NCI-H526 (cell line): Measurements from ENCODE around the gene YBX1.
A peak's percentile ranks its signal among the peaks of the same experiment; 100 is the strongest.
"Not testable (repeated sequence)": the region's sequence is repeated elsewhere in the genome, so short reads cannot be mapped to it uniquely, and the experiment has no call there.

Experiments
- DNase-seq, 2 experiments: peaks; one replicate each; lab custom pipeline; 2025; lab: John Stamatoyannopoulos, UW

Gene YBX1

GRCh38 chr1:42681741-42682483, at the start of gene YBX1:
Gene YBX1, plus strand, starts transcription at chr1:42682418. Its CDS starts 148 bp downstream, at chr1:42682566.
- peak; percentile 99 to 100 for DNase-seq

DNA sequence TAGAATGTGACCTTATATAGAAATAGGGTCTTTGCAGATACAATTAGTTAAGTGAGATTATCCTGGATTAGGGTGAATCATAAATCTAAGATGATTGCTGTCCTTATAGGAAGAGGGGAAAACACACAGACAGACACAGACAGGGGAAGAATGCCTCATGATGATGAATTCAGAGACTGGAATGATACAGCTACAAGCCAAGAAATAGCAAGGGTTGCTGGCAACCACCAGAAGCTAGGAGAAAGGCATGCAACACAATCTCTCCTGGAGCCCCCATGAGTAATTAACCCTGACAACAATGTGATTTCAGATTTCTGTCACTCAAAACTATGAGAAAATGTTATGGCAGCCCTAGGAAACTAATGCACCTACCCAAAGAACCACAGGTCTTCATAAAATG, 43.1 kb upstream of the YBX1 start:
- no peak for DNase-seq

GRCh38 chr1:42646056-42646455, 36.2 kb upstream of the YBX1 start:
- DNase-seq, result no peak

DNA sequence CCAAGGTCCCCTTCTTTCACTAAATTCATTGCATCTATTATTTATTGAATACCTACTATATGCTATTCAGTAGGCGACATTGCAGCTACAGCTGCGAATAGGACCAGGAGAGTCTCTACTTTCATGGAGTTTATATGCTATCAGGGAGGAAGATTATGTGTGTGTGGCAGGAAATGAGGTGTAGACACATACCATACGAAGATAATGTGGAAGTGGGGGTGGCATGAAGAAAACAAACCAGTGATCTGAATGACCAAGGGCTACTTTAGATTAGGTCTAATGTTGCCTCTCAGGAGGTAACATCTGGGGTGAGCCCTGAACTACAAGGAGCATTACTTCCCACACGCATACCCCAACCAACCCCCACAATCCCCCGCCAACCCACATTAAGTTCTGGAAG, 25.0 kb upstream of the YBX1 start:
- no peak for DNase-seq

DNA sequence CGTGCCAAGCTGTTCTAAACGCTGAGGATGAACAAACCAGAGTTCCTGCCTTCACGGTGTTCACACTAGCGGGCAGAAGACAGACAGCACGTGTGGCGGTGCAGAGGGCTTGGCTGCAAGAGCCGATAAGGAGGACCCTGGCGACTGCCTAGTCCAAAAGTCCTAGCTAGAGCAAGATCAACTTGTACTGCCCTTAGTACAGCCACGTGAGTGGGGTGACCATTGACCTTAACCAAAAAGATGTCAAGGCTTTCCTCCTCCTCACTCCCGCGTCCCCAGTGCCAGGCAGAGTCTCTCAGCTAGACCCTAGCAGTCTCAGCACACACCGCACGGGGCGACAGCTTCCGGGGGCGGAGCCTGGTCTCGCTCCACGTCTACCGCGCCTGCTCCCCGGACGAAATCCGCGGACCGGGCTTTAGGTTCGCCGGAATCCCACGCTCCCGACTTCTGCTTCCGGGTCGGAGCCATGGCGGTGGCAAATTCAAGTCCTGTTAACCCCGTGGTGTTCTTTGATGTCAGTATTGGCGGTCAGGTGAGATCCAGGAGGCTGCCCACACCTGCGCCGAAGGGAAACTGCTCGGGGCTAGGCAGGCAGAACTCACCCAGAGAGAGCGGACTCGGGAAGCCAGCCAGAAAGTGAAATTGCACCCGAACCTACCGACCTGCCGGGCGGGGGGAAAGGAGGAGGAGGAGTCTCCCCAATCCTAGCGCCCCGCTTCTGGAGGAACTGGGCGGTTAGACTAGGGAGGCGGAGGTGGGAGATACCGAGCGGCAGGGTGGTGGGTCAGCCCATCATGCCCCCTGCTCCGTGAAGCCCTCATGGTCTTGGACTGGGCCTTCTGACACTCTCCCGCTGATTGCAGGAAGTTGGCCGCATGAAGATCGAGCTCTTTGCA, 24.0 kb upstream of the YBX1 start, which contains the start of gene PPIH:
Gene PPIH, plus strand, starts transcription at position 443 of the 896 bp plus-strand sequence. Its CDS starts 24 bp downstream, at position 467.
- peak; percentile 95 to 99 for DNase-seq

DNA sequence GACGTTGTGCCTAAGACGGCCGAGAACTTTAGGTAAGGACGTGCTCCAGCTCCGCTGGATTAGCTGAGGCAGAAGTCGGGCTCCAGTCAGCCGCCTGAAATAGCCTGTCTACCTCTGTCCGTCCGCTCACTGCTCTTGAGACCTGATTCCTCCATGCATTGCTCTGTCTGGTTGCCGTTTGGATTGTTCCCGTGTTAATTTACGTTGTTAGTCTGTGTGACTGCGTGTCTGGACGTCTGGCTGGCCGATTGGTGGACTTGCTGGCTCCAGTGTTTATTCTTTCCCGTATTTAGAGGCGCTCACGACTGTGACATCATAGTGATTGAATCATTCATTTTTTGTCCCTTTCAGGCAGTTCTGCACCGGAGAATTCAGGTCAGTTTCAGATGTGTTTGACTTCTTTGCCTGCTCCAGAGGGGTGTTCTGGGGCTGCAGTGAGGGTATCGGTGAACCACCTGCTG, 23.3 kb upstream of the YBX1 start:
- DNase-seq, result peak; percentile 31 to 53

DNA sequence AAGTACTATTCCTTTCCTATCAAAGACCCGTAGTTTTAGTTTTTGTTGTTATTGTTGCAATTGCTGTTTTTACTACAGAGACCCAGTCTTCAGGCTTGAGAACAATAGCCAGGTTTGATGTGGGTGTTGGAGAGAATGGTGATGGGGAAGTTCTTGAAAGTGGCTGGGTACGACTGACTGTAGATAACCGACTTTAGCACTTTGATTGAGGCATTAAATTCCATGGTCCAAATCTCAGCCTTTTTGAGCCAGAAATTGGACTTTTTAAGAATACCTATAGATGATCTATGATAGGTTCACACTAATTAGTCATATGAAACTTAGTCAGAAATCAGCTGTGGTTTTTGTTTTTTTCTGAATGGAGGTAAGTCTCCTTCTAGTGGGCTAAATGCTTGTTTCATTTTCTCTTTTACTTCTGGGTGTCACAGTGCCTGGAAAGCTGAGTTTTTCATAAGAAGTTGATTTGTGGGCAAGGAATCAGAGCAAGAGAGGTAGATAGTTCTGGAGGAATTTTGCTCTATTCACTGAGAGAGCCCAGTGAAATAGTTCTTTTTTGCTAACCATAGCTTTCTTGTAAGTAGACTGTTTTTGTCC, 21.2 kb upstream of the YBX1 start:
- no peak for DNase-seq

GRCh38 chr1:42669936-42670335, 12.3 kb upstream of the YBX1 start:
- DNase-seq, result no peak

DNA sequence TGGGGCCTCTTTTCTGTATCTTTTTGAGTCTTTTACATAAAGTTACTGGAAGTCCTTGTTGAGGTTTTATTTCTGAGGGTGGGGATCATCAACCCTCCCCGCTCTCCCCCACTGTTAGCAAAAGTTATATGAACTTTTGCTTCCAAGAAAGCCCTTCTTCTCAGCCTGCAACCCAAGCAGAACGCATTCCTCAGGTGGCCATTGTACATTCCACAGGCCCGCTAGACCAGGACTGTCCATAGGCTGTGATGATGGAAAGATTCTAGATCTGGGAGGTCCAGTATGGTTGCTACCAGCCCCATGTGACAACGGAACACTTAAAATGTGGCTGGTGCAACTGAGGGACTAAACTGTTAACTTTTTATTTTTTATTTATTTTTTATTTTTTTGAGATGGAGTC, 11.8 kb upstream of the YBX1 start:
- no peak for DNase-seq

GRCh38 chr1:42674214-42674613, 8.0 kb upstream of the YBX1 start:
- no peak for DNase-seq

- DNase-seq, result no peak
Observed at GRCh38 chr1:42674682-42675081, 7.5 kb upstream of the YBX1 start.

DNA sequence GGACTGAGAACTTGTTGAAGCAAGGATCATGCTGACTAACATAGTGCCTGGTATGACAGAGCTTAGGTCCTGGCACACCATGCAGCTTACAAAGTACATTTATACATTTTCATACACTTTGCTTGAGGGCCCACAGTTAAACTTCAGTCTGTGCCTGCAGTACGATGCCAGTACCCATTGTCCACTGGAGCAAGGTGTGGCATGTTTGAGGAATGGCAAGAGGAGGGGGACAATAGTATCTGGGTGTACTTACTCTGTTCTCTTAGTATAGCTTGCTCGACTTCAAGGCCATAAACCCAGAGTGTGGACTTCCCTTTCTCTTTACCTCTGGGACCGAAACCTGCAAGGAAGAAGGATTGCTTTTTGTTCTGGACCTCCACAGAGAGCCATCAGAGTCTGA, 6.8 kb upstream of the YBX1 start:
- no peak for DNase-seq

- no peak for DNase-seq
Observed at GRCh38 chr1:42676534-42677087, 5.6 kb upstream of the YBX1 start.

DNA sequence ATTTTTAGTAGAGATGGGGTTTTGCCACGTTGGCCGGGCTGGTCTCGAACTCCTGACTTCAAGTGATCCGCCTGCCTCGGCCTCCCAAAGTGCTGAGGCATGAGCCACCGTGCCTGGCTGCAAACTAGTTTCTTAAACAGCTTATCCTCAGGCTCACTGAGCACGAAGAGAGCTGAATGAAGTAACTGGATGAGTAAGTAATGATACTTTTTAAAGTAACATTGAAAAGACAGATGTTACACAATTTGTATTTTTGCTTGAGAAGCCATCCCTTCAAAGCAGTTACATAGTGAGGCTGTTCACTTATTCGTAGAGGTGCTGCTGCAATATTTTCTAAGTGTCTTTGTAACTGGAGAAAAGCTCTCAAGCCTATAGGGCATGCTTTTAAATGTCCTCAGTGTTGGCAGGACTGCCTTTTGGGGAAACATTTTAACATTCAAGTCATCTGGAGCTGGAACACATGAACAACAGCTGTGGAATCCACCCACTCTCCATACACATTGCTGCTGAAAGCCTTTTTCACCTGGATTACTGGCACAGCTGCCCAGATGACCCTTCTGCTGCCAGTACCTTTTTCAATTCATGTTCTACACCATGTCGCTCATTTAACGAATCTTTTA, 2.7 kb upstream of the YBX1 start:
- no peak for DNase-seq

- no peak for DNase-seq
Observed at GRCh38 chr1:42680055-42680454, 2.2 kb upstream of the YBX1 start.

- peak; percentile 66 to 74 for DNase-seq
Observed at GRCh38 chr1:42680921-42681683, 1.1 kb upstream of the YBX1 start.

GRCh38 chr1:42682484-42682738, 193 bp downstream of the YBX1 start:
- not testable (repeated sequence) for DNase-seq

DNA sequence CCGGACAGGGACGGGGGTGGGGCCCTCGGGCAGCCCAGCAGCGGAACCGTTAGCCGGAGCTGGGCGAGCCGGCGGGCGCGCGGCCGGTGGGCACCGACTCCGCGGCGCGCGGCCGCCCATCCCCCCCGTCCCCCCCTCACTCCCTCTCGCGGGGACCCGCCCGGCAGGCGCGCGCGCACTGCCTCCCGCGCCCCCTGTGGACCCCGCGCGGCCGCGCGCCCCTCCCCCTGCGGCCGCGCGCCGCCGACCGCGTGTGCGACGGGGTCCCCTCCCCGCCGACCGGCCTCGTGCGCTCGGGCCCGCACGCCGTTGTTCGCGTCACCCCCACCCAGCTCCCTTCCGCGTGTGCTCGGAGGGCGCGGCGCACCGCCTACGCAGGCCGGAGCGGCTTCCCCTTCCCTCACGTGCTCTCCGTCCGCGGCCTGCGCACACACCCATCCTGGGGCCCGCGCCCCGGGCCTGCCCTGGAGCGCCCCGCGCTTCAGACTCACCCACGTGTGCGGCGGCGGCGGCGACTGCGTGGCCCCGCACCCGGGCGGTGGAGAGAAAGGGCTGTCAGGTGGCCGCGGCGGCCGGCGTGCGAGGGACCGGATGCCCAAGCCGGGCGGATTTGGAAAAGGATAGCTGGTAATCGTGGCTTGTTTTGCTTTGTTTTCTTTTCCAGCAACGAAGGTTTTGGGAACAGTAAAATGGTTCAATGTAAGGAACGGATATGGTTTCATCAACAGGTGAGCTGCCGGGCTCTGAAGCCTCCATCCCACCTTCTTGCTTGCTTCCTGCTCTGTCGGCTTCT, 717 bp downstream of the YBX1 start:
- DNase-seq, result peak in 1 of 2 experiments; percentile 87

- DNase-seq, result peak; percentile 20 to 68
Observed at GRCh38 chr1:42684139-42684538, 1.9 kb downstream of the YBX1 start.

DNA sequence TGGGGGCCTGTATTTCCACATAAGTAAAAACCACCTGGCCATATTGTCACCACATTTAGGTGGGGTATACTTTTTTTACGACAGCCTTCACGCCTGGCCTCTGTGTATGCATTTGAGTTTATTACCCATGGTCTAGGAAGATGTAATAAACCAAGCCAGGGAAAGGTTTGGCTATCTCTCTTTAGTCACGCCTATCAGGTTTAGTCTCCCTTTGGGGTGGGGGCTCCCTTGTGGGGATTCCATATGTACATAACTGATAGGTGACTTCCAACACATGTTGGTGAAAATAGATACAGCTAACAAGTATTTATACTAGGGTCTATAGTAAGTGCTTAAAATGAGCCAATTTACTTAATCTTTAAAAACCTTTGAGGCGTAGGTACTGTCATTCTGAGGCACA, 4.2 kb downstream of the YBX1 start:
- DNase-seq, result no peak
